ENCODE data around the gene NMNAT2.

GRCh38 chr1:183461350-183461749 lies 43.2 kb upstream of the NMNAT2 start:
- TF ChIP-seq EZH2 (IDR thresholded peaks at IDR 0.05; ENCODE audit: insufficient read depth, poor library complexity, severe bottlenecking) (no peak), EZH2phosphoT487 (IDR thresholded peaks at IDR 0.05; ENCODE audit: insufficient read depth, low read depth) (no peak)

Measured in GM23248 (cell line).